Suprapubic skin (tissue), 3 donors: ENCODE data around the gene TFAP2A.

Experiments
- CTCF ChIP-seq, 2 donors: fragments of 200-600 bp in 1 of 2; fragments of 450-650 bp in 1 of 2; sonication (generic) in 1 of 2; IDR thresholded peaks; one replicate each; pipeline ENCODE4 v1.5.1; 2016 to 2019; ENCODE audit warnings: antibody characterized with exemption in 2 of 2, mild to moderate bottlenecking in 1 of 2, moderate library complexity in 1 of 2
- EP300 ChIP-seq: sonication (generic); formaldehyde crosslinking; IDR thresholded peaks from one replicate; pipeline ENCODE4 v1.6.1; 2017; ENCODE audit warnings: antibody characterized with exemption
- POLR2A ChIP-seq, 2 donors: fragments of 450-650 bp; IDR thresholded peaks; one replicate each; pipeline ENCODE4 v1.6.1; 2017; ENCODE audit warnings: antibody characterized with exemption in 2 of 2, mild to moderate bottlenecking in 2 of 2, moderate library complexity in 2 of 2

- TF ChIP-seq EP300 = no peak
- TF ChIP-seq CTCF (IDR thresholded peaks at IDR 0.05) = no peak
- TF ChIP-seq POLR2A (IDR thresholded peaks at IDR 0.05) = no peak
Observed at GRCh38 chr6:10361428-10361827, 53.4 kb downstream of the TFAP2A start.
